CD14-positive monocyte (primary cell): Measurements from ENCODE around the gene HOXB3. TPM values are rescaled to one million over a fixed set of nuclear protein-coding genes. Genes with fewer than 3 reads are reported as not detected.
A peak's percentile ranks its signal among the peaks of the same experiment; 100 is the strongest.

Experiments used
- DNase-seq, 3 donors: peaks; one replicate each; pipeline ENCODE4 v3.0.0-alpha.2; 2011 to 2022
- H2AFZ ChIP-seq: 2 replicates; pipeline ENCODE4 v1.6.0; 2012; ENCODE audit warnings: mild to moderate bottlenecking, low read depth, low read length, inconsistent platforms; ENCODE audit not compliant: insufficient read depth, poor library complexity, severe bottlenecking
- H3K27ac ChIP-seq, 2 donors: 1 replicate in 1 of 2; 2 replicates in 1 of 2; pipeline ENCODE4 v1.5.1; 2012 to 2013; ENCODE audit warnings: low read length in 2 of 2, control low read depth in 1 of 2, inconsistent platforms in 1 of 2, low read depth in 1 of 2, mild to moderate bottlenecking in 1 of 2
- H3K27me3 ChIP-seq, 2 donors: one replicate each; pipeline versions ENCODE4 v1.6.0 to v1.6.1; 2011 to 2013; ENCODE audit warnings: low read length in 2 of 2; ENCODE audit not compliant: control insufficient read depth in 2 of 2, insufficient read depth in 2 of 2
- H3K36me3 ChIP-seq, 2 donors: replicated peaks in 1 of 2; 1 replicate in 1 of 2; 2 replicates in 1 of 2; pipeline versions ENCODE4 v1.5.1 to v1.6.1; 2012 to 2013; ENCODE audit warnings: low read length in 2 of 2, control low read depth in 1 of 2, inconsistent platforms in 1 of 2, mild to moderate bottlenecking in 1 of 2; ENCODE audit not compliant: insufficient read depth in 2 of 2, control insufficient read depth in 1 of 2
- H3K4me1 ChIP-seq, 2 donors: 1 replicate in 1 of 2; 2 replicates in 1 of 2; pipeline versions ENCODE4 v1.5.1 to v1.6.1; 2012 to 2013; ENCODE audit warnings: low read length in 2 of 2, control low read depth in 1 of 2, inconsistent platforms in 1 of 2, mild to moderate bottlenecking in 1 of 2, moderate library complexity in 1 of 2; ENCODE audit not compliant: insufficient read depth in 2 of 2, control insufficient read depth in 1 of 2
- H3K4me2 ChIP-seq: replicated peaks from 2 replicates; pipeline ENCODE3; 2012; ENCODE audit warnings: low read length, moderate library complexity, mild to moderate bottlenecking; ENCODE audit not compliant: poor library complexity, severe bottlenecking; ENCODE audit errors: extremely low read depth
- H3K4me3 ChIP-seq, 3 experiments: fragments of 200-600 bp in 1 of 3; sonication (generic) in 1 of 3; replicated peaks in 1 of 3; 1 replicate in 2 of 3; 2 replicates in 1 of 3; pipeline ENCODE4 v1.5.1; 2011 to 2013; ENCODE audit warnings: low read length in 3 of 3, mild to moderate bottlenecking in 3 of 3, control low read depth in 2 of 3, low read depth in 2 of 3, inconsistent platforms in 1 of 3, moderate library complexity in 1 of 3
- H3K79me2 ChIP-seq: 2 replicates; pipeline ENCODE4 v1.6.0; 2012; ENCODE audit warnings: mild to moderate bottlenecking, control low read depth, inconsistent platforms, low read length, moderate library complexity; ENCODE audit not compliant: insufficient read depth
- H3K9ac ChIP-seq: 2 replicates; pipeline ENCODE4 v1.6.0; 2017; ENCODE audit warnings: low read length, mild to moderate bottlenecking; ENCODE audit not compliant: insufficient read depth, poor library complexity, severe bottlenecking
- H3K9me3 ChIP-seq, 2 donors: replicated peaks in 1 of 2; 1 replicate in 1 of 2; 2 replicates in 1 of 2; pipeline versions ENCODE4 v1.5.1 to v1.6.1; 2012 to 2013; ENCODE audit warnings: low read length in 2 of 2, control low read depth in 1 of 2; ENCODE audit not compliant: control insufficient read depth in 1 of 2, insufficient read depth in 1 of 2
- H4K20me1 ChIP-seq: 2 replicates; pipeline ENCODE4 v1.6.0; 2012; ENCODE audit warnings: mild to moderate bottlenecking, low read length, control low read depth, moderate library complexity; ENCODE audit not compliant: insufficient read depth
- H3K27ac Mint-ChIP-seq, 7 donors: one replicate each; pipeline ENCODE4 v1.8.0; 2020; ENCODE audit warnings: mild to moderate bottlenecking in 7 of 7, mixed read lengths in 7 of 7, moderate library complexity in 6 of 7, inconsistent platforms in 2 of 7
- H3K27me3 Mint-ChIP-seq, 3 donors: one replicate each; pipeline ENCODE4 v1.8.0; 2021 to 2022; ENCODE audit warnings: low read depth in 3 of 3, mild to moderate bottlenecking in 3 of 3, mixed read lengths in 3 of 3, moderate library complexity in 3 of 3, inconsistent platforms in 1 of 3
- H3K36me3 Mint-ChIP-seq, 2 donors: one replicate each; pipeline ENCODE4 v1.8.0; 2020; ENCODE audit warnings: mixed read lengths in 2 of 2, inconsistent platforms in 1 of 2, mild to moderate bottlenecking in 1 of 2
- H3K4me1 Mint-ChIP-seq: one replicate; pipeline ENCODE4 v1.8.0; 2020; ENCODE audit warnings: mild to moderate bottlenecking, mixed read lengths
- H3K4me3 Mint-ChIP-seq, 2 donors: one replicate each; pipeline ENCODE4 v1.8.0; 2020; ENCODE audit warnings: mild to moderate bottlenecking in 2 of 2, mixed read lengths in 2 of 2, moderate library complexity in 1 of 2
- H3K9me3 Mint-ChIP-seq, 7 donors: one replicate each; pipeline ENCODE4 v1.8.0; 2020 to 2022; ENCODE audit warnings: mixed read lengths in 7 of 7, mild to moderate bottlenecking in 6 of 7, moderate library complexity in 6 of 7, inconsistent platforms in 2 of 7
- CTCF ChIP-seq: fragments of 200-600 bp; IDR thresholded peaks from one replicate; pipeline ENCODE4 v1.8.0; 2022; ENCODE audit warnings: antibody characterized with exemption, mild to moderate bottlenecking
- WGBS: methylation state at CpG from one replicate; pipeline ENCODE4 v1.1.5; 2013; ENCODE audit warnings: missing lambda C conversion rate; ENCODE audit not compliant: insufficient coverage; 5-methylcytosine and 5-hydroxymethylcytosine counted together
- intact Hi-C, 2 donors: fragments of 100-400 bp; cut with micrococcal nuclease; formaldehyde crosslinking; loops; one replicate each; pipeline versions ENCODE4 v1.15.0 to v1.15.1; 2023
- polyA plus RNA-seq, 3 donors: library from polyadenylated mRNA; depleted of rRNA in 1 of 3; unstranded in 2 of 3; stranded (reverse) in 1 of 3; fragments of 300-500 nt in 2 of 3; fragments of >200 nt in 1 of 3; fragmentation: Illumina TruSeq in 2 of 3; gene quantifications; 1 replicate in 2 of 3; 2 replicates in 1 of 3; pipeline ENCODE4 v1.2.3, GENCODE V29; 2012 to 2021

Gene HOXB3
- polyA plus RNA-seq, 3 donors, result 0.56 TPM; not detected in 2

- no peak for TF ChIP-seq CTCF
- intact Hi-C loops, result no loop called here
- H3K27me3 Mint-ChIP-seq, result peaks cover 89 to 98% (median 95%) of the 10 kb centered on the region in 3 donors
- no peak overlapping the region for H3K9ac ChIP-seq
- whole genome bisulfite sequencing, result under 1% methylated on average over 62 of the region's 69 CpGs
- H3K4me1 ChIP-seq, result peaks cover 5 to 13% of the 10 kb centered on the region in 2 donors
- peaks cover 0 to 16% of the 10 kb centered on the region in 2 donors for H3K9me3 ChIP-seq
- H3K27ac Mint-ChIP-seq, result peak overlapping the region in 1 of 7 donors; percentile 31
- peak overlapping the region; percentile 68 to 88 for H3K4me3 Mint-ChIP-seq
- H3K36me3 ChIP-seq, result no peaks in the 10 kb centered on the region
- peak overlapping the region; percentile 11 for H2AFZ ChIP-seq
- H3K4me3 ChIP-seq, result peak overlapping the region in 1 of 3 experiments; percentile 46
- peaks cover 8% of the 10 kb centered on the region for H3K4me1 Mint-ChIP-seq
- no peaks in the 10 kb centered on the region for H3K36me3 Mint-ChIP-seq
- DNase-seq, result peak in 1 of 3 donors; percentile 29
- peak overlapping the region; percentile 42 for H3K4me2 ChIP-seq
- H3K79me2 ChIP-seq, result no peaks in the 10 kb centered on the region
- no peaks in the 10 kb centered on the region for H4K20me1 ChIP-seq
- H3K9me3 Mint-ChIP-seq, result peaks cover 0 to 12% (median 2%) of the 10 kb centered on the region in 7 donors
- H3K27ac ChIP-seq, result no peak overlapping the region
- peaks cover 73 to 100% of the 10 kb centered on the region in 2 donors for H3K27me3 ChIP-seq
These were observed 35.6 kb upstream of the HOXB3 start for GRCh38 chr17:48625495-48626244.

- intact Hi-C loops, result no loop called here
These were observed 34.8 kb upstream of the HOXB3 start for GRCh38 chr17:48624544-48625494.

More at GRCh38 chr17:48624544-48625494, 34.8 kb upstream of the HOXB3 start:
- Mint-ChIP-seq H3K4me1 (peaks cover 8% of the 10 kb centered on the region), H3K27me3 (peaks cover 89 to 98% (median 95%) of the 10 kb centered on the region in 3 donors), H3K36me3 (no peaks in the 10 kb centered on the region), H3K9me3 (peaks cover 0 to 12% (median 2%) of the 10 kb centered on the region in 7 donors), H3K4me3 (peak overlapping the region in 1 of 2 donors; percentile 88), H3K27ac (no peak overlapping the region)
- DNase-seq, result no peak
- H3K4me1 ChIP-seq, result peaks cover 5 to 13% of the 10 kb centered on the region in 2 donors
- no peak overlapping the region for H3K9ac ChIP-seq
- peaks cover 0 to 18% of the 10 kb centered on the region in 2 donors for H3K9me3 ChIP-seq
- H3K4me3 ChIP-seq, result no peak overlapping the region
- no peak overlapping the region for H3K27ac ChIP-seq
- H3K27me3 ChIP-seq, result peaks cover 77 to 100% of the 10 kb centered on the region in 2 donors
- H4K20me1 ChIP-seq, result no peaks in the 10 kb centered on the region
- no peaks in the 10 kb centered on the region for H3K36me3 ChIP-seq
- H2AFZ ChIP-seq, result no peak overlapping the region
- H3K79me2 ChIP-seq, result no peaks in the 10 kb centered on the region
- 2% methylated on average over 56 of the region's 66 CpGs for WGBS
- H3K4me2 ChIP-seq, result peak overlapping the region; percentile 42
- TF ChIP-seq CTCF, result no peak
